ENCODE results near the gene ZBTB17. TPM values are rescaled to one million over a fixed set of nuclear protein-coding genes. Genes with fewer than 3 reads are reported as not detected.

ZBTB17 gene
- total and polyA plus RNA-seq, 2 of the 8 experiments (the other 6 are each of a cell fraction or from before 2014, with no cell fraction given), result 24.7 to 36.2 TPM

DNA sequence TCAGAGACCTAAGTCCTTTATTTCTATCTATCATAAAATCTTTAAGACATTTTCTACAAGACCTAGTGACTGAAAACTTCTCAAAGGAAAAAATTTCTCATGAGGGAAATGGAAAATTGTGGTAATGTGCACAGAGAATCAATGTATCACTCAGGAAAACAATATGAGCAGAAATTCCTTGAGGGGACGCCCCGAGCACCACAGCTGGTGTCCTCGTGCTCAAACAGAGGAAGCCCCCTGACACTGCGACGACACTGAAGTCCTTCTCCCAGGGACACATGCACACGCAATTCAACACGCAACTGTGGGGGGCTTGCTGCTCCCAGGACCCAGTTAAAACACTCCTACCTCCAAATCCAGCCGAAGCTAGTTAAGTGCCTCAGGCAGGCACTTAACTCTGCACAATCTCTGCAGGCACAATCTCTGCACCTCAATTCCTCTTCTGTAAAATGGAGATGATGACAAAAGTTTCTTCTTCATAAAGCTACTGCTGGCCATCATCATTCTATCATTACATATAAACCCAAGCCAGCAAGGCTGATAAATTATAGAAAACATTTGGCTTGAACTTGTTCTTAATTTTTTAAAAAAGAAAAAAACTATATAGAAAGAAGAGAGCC lies 16.0 kb downstream of the ZBTB17 start:
- Histone ChIP-seq H3K9me3 (ENCODE audit: insufficient read depth in 2 of 2, low read depth in 1 of 2, low read length in 1 of 2) (no peaks in the 10 kb centered on the region), H3K27ac (ENCODE audit: low read depth, low read length) (no peak overlapping the region), H3K4me1 (replicated peaks in 1 of 4; ENCODE audit: control insufficient read depth in 3 of 4, insufficient read depth in 4 of 4, low read length in 3 of 4) (peaks cover 0 to 13% (median 7%) of the 10 kb centered on the region in 4 experiments; a peak in 5 of 7 replicates), H4K20me1 (replicated peaks in 1 of 2; ENCODE audit: control insufficient read depth in 1 of 2, insufficient read depth in 2 of 2, low read length in 2 of 2) (peaks cover 7 to 13% of the 10 kb centered on the region in 2 experiments), H3K79me1 (ENCODE audit: low read depth, low read length) (peaks cover 3% of the 10 kb centered on the region; the same call in 1 of the 2 replicates), H2BK15ac (ENCODE audit: low read length) (no peak overlapping the region), H3K27me3 (replicated peaks in 1 of 4; ENCODE audit: control insufficient read depth in 3 of 4, extremely low read depth in 1 of 4, insufficient read depth in 3 of 4, low read length in 3 of 4) (peaks cover 0 to 3% (median under 1%) of the 10 kb centered on the region in 4 experiments; a peak in 2 of 7 replicates), H2BK5ac (ENCODE audit: low read depth, low read length) (no peak overlapping the region), H3K18ac (ENCODE audit: extremely low read depth, low read length) (no peak overlapping the region), H3K4ac (replicated peaks; ENCODE audit: insufficient read length, low read depth, low read length) (no peak overlapping the region), H3K14ac (ENCODE audit: insufficient read length) (no peak overlapping the region), H3K23me2 (ENCODE audit: low read depth, low read length) (no peaks in the 10 kb centered on the region; the same call in 1 of the 2 replicates), H3K79me2 (ENCODE audit: control insufficient read depth in 1 of 2, insufficient read depth in 2 of 2, low read length in 2 of 2) (no peaks in the 10 kb centered on the region; a peak in 1 of 4 replicates), H4K5ac (ENCODE audit: insufficient read length, low read depth, low read length) (no peak overlapping the region), H4K8ac (ENCODE audit: extremely low read depth, insufficient read depth, low read length) (no peak overlapping the region), H2BK12ac (ENCODE audit: low read depth, low read length) (no peak overlapping the region), H4K91ac (replicated peaks; ENCODE audit: insufficient read length, low read length) (no peak overlapping the region), H3K36me3 (ENCODE audit: control insufficient read depth in 2 of 4, insufficient read depth in 4 of 4, low read length in 3 of 4) (no peaks in the 10 kb centered on the region), H3K56ac (replicated peaks; ENCODE audit: insufficient read length, low read depth, low read length) (no peak overlapping the region), H2AK5ac (ENCODE audit: low read depth, low read length) (no peak overlapping the region), H2AFZ (ENCODE audit: low read length) (no peak overlapping the region), H3K9ac (replicated peaks in 1 of 4; ENCODE audit: extremely low read depth in 1 of 4, low read depth in 3 of 4, low read length in 3 of 4) (no peak overlapping the region), H3K4me2 (ENCODE audit: insufficient read depth in 1 of 2, low read depth in 2 of 2, low read length in 2 of 2) (no peak overlapping the region), H3K4me3 (ENCODE audit: extremely low read depth in 1 of 4, insufficient read depth in 2 of 4, low read depth in 3 of 4, low read length in 4 of 4) (no peak overlapping the region), H3K23ac (ENCODE audit: insufficient read length) (no peak overlapping the region), H2BK20ac (ENCODE audit: low read length) (no peak overlapping the region), H2BK120ac (replicated peaks; ENCODE audit: low read depth, low read length) (no peak overlapping the region)
- POLR2A ChIA-PET (ENCODE audit: partially characterized antibody), result interaction anchor here (1.1 kb wide), 1 partner anchor 11 kb away, joined by 3 read pairs; no protein-coding TSS in a partner anchor
- DNase-seq (ENCODE audit: low read depth in 1 of 2, low spot score in 2 of 2), result no peak
- 84% methylated on average over 6 of the region's 8 CpGs; no CpG with 5 or more reads in 1 of the 2 experiments for WGBS, 2 experiments (ENCODE audit: extremely low coverage in 1 of 2, insufficient coverage in 1 of 2, insufficient read length in 1 of 2, insufficient replicate concordance in 2 of 2, low coverage in 1 of 2, low lambda C conversion rate in 2 of 2, missing lambda C conversion rate in 1 of 2)
- no peak for FAIRE-seq
- TF ChIP-seq PHF8 (conservative IDR thresholded peaks at IDR 0.05; ENCODE audit: low read depth, low read length) (no peak), KDM1A (IDR thresholded peaks at IDR 0.05; ENCODE audit: borderline replicate concordance, low read length) (no peak), TAF1 (IDR thresholded peaks at IDR 0.05; ENCODE audit: low read depth, low read length) (no peak), RFX5 (IDR thresholded peaks at IDR 0.05; ENCODE audit: borderline replicate concordance, low read depth, low read length) (no peak), POLR2AphosphoS5 (IDR thresholded peaks at IDR 0.05; ENCODE audit: low read depth, low read length) (no peak), TBP (IDR thresholded peaks at IDR 0.05; ENCODE audit: low read depth, low read length) (no peak), CREB1 (IDR thresholded peaks at IDR 0.05) (no peak), POLR2A (IDR thresholded peaks at IDR 0.05; ENCODE audit: control extremely low read depth in 1 of 2, low read depth in 2 of 2, low read length in 2 of 2) (no peak)
- TF ChIP-seq, protein P1, sequence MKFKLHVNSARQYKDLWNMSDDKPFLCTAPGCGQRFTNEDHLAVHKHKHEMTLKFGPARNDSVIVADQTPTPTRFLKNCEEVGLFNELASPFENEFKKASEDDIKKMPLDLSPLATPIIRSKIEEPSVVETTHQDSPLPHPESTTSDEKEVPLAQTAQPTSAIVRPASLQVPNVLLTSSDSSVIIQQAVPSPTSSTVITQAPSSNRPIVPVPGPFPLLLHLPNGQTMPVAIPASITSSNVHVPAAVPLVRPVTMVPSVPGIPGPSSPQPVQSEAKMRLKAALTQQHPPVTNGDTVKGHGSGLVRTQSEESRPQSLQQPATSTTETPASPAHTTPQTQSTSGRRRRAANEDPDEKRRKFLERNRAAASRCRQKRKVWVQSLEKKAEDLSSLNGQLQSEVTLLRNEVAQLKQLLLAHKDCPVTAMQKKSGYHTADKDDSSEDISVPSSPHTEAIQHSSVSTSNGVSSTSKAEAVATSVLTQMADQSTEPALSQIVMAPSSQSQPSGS (IDR thresholded peaks at IDR 0.05; ENCODE audit: low read length), result no peak
- CTCF ChIA-PET (ENCODE audit: partially characterized antibody), result interaction anchor here (1.0 to 5.9 kb wide), 7 partner anchors 10 to 169 kb away, joined by 3 to 53 read pairs (median 18); partner anchors contain the start of gene ZBTB17

Data from H1 (cell line).